WI38 (cell line): ENCODE measurements around the gene MTMR3.

Experiments
- H3K4me3 ChIP-seq: 2 replicates; pipeline ENCODE4 v1.5.1; 2011; ENCODE audit warnings: low read depth, mild to moderate bottlenecking, control low read depth, low read length
- CTCF ChIP-seq: IDR thresholded peaks from 2 replicates; pipeline ENCODE4 v1.5.1; 2012; ENCODE audit warnings: low read depth, mild to moderate bottlenecking, control low read depth, low read length

The MTMR3 gene

GRCh38 chr22:29840498-29840897, 42.5 kb upstream of the MTMR3 start:
- TF ChIP-seq CTCF, result no peak
- no peak overlapping the region for H3K4me3 ChIP-seq

GRCh38 chr22:29842172-29842571, 40.8 kb upstream of the MTMR3 start:
- no peak for TF ChIP-seq CTCF
- no peak overlapping the region for H3K4me3 ChIP-seq

- H3K4me3 ChIP-seq, result no peak overlapping the region
- TF ChIP-seq CTCF, result no peak
Measured at GRCh38 chr22:29842740-29843139, 40.2 kb upstream of the MTMR3 start.

- no peak for TF ChIP-seq CTCF
- no peak overlapping the region for H3K4me3 ChIP-seq
Measured at GRCh38 chr22:29846290-29846689, 36.7 kb upstream of the MTMR3 start.

- no peak overlapping the region for H3K4me3 ChIP-seq
- TF ChIP-seq CTCF, result no peak
Measured at GRCh38 chr22:29848111-29848510, 34.9 kb upstream of the MTMR3 start.

- no peak for TF ChIP-seq CTCF
- no peak overlapping the region for H3K4me3 ChIP-seq
Measured at GRCh38 chr22:29854432-29854831, 28.5 kb upstream of the MTMR3 start.

- TF ChIP-seq CTCF, result no peak
- no peak overlapping the region for H3K4me3 ChIP-seq
Measured at GRCh38 chr22:29855611-29856181, 27.3 kb upstream of the MTMR3 start.
